ENCODE results near the gene ARPC4. TPM values are rescaled to one million over a fixed set of nuclear protein-coding genes. Genes with fewer than 3 reads are reported as not detected.

ARPC4 gene
- total RNA-seq, 1 donor from 2014 or later, result 389 TPM

DNA sequence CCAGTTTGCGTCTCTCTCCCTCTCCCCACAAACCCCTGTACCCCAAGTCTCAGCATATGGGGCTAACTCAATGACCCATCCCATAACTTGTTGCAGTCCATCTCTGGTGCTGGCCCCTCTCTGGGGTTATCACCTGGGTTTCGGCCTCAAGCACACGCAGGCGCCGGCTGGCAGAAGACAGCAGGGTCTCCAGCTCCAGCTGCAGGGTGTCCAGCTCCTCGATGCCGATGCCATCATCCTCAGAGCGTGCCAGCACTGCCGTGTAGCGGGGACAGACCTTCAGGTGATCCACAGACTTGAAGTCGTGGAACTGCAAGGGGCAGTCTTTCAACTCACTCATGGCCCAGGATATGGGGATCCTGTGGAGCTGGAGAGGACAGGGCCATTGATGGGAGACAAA is 1.8 kb upstream of the ARPC4 start:
- no peak for DNase-seq (ENCODE audit: low read depth, low spot score)

DNA sequence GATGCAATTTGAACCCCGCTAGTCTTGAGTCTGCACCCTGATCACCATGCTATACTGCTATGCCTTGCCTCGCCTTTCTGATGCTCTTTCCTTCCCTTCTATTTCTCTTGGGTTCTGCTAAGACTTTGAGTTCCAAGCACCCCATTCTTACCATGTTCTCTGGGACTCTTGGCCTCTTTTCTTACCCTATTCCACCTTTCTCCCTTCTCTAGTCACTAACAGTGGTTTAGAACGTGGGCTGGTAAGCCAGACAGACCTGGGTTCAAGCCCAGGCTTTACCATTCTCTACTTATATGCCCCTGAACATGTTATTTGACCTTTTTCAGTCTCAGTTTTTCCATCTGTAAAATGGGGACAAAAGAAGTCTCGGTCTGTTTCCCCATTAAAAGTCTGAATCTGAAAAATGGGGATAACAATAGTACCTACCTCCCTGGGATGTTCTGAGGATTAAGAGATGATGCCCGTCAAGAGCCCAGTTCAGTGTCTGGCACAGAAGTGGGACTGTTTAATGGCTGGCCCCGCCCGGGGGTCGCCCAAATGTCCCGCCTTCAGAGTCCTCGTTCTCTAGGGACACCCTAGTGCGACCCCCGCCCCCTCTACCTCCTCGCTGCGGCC is 985 bp upstream of the ARPC4 start:
- no peak for DNase-seq (ENCODE audit: low read depth, low spot score)

DNA sequence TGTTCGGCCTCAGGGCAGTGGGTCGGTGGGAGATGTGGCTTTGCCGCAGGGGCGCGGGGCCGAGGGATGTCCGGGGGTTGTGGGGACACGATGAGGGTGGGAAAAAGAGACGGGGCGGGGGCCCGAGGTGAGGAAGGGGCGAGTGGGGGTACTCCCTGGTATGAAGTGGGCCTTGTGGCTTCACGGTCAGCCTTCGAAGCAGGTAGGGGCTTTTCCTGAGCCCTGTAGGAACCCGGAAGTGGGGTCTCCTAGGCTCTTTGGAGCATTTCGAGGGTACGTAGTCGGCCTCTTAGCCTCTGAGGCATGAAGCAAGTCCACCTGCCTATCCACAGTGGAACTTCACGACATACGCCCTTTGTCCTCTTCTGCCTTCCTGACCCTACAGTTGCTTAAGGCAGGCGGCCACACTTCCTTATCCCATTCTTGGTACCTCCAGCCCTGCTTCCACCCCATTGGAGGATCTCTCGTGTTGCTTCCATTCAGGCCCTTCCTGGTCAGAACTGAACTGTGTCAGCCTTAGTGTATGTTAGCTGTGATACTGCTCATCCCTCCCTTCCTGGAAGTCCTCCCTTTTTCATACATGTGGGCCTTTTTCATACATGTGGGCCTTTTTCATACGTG is 389 bp downstream of the ARPC4 start:
- DNase-seq (ENCODE audit: low read depth, low spot score), result no peak

DNA sequence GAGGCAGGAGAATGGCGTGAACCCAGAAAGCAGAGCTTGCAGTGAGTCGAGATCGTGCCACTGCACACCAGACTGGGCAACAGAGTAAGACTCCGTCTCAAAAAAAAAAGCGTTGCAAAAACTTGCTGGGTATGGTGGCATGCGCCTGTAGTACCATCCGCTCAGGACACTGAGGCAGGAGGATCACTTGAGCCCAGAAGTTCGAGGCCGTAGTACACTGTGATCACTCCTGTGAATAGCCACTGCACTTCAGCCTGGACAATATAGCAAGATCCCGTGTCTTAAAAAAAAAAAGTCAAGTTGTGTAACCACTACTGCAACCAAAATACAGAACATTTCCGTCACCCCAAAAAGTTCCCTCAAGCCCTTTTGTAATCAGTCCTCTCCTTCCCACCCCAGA is 1.5 kb downstream of the ARPC4 start:
- no peak for DNase-seq (ENCODE audit: low read depth, low spot score)

DNA sequence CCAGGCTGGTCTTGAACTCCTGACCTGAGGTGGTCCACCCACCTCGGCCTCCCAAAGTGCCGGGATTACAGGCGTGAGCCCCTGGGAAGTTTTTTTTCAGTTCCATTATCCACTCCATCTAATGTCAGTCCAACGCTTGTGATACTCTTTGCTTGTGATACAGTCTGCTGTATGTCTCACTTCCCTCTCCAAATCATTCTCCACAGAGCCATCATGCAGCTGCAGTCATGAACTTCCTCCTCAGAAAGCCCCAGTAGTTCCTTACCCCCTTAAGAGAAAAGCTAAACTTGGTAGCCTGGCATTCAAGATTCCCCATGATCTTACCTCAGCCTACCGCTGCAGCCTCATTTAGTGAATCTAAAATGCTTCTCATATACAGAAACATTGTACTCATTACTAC is 2.3 kb downstream of the ARPC4 start:
- no peak for DNase-seq (ENCODE audit: low read depth, low spot score)

DNA sequence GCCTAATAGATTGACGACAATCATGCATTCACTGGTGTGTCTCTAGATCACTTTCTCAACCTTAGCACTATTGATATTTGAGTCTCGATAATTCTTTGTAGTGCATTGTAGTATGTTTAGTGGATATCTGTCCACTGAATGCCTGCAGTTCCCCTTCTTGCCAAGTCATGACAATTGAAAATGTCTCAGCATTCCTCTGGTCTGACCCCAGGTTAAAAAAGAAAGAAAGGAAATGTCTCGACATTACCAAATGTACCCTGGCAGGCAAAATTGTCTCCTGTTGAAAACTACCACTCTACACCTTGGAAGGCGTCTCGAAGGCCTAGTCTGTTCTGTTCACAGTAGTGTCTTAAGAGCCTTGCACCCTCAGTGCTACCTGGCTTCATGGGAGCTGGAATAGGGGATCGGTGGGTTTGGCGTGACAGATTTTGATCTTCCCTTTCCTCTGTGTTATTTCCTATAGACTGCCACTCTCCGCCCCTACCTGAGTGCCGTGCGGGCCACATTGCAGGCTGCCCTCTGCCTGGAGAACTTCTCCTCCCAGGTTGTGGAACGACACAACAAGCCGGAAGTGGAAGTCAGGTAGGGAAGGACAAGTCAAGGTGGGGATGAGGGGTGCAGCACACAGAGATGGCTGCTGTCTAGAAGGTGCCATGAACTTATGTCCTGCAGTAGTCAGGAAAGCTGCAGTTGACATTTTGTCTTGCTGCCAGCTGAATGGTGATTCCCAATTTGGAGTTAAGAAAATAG is 4.5 kb downstream of the ARPC4 start:
- no peak for DNase-seq (ENCODE audit: low read depth, low spot score)

DNA sequence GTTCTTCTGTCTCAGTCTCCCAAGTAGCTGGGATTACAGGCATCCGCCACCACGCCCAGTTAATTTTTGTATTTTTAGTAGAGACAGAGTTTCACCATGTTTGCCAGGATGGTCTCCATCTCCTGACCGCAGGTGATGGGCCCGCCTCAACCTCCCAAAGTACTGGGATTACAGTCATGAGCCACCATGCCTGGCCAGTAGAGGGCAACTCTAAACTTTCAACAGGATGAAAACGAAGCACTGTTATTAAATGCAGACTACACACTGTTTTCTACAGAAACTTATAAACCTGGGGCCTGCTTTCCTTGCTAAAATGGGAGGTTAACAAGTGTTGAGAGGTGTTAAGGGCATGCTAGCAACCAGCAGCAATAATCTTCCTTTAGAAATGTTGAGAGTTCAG is 7.6 kb downstream of the ARPC4 start:
- DNase-seq (ENCODE audit: low read depth, low spot score), result no peak

DNA sequence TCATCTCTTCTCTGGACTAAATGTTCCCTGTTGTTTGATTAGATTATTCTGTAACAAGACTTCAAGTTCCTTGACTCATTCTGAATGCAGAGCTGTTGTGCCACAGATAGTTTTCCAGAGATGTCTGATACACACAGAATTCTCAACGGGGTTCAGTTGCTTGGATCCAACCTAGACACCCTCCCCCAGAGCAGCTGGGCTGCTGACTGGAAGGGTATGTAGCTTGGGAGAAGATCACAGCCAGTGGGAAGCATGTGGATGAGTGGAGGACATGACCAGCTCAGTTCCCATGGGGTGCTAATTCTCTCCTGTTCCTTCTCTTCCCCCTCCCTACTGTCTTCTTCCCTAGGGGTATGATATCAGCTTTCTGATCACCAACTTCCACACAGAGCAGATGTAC is 10.6 kb downstream of the ARPC4 start:
- DNase-seq (ENCODE audit: low read depth, low spot score), result no peak

DNA sequence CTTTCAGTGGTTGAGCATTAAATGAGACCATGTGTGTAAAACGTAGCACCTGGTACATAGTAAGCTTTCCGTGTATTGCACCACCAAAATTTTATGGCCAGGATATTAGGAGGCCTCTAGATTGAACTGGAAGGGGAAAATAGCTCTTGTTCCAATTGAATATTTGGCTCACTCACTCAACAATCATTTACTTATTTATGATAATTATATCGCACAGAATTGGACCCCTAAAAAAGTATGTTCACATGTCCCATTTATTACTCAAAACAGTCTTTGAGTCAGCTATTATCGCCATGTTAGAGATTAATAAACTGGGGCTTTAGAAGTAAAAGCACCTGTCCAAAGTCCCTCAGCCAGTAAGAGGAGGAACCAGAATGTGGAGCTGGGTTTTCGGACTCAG is 12.1 kb downstream of the ARPC4 start:
- no peak for DNase-seq (ENCODE audit: low read depth, low spot score)

DNA sequence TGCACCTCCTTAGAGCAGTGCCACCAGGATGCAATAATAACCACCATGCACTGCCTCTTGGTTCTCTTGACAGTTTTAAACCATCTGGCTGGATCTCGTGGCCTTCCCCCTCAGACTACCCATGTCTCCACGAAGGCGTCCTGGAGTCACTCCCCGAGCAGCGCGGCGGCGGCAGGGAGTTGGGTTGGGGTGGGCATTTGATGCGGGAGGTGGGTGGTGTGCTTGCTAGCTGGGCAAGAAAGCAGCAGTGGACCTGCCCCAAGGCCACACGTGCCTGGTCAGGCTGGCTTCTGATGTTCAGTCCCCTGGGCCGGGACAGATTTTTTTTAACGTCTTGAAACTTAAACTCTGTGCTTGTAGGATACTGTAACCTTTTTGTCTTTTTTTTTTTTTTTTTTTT is 13.3 kb downstream of the ARPC4 start:
- no peak for DNase-seq (ENCODE audit: low read depth, low spot score)

DNA sequence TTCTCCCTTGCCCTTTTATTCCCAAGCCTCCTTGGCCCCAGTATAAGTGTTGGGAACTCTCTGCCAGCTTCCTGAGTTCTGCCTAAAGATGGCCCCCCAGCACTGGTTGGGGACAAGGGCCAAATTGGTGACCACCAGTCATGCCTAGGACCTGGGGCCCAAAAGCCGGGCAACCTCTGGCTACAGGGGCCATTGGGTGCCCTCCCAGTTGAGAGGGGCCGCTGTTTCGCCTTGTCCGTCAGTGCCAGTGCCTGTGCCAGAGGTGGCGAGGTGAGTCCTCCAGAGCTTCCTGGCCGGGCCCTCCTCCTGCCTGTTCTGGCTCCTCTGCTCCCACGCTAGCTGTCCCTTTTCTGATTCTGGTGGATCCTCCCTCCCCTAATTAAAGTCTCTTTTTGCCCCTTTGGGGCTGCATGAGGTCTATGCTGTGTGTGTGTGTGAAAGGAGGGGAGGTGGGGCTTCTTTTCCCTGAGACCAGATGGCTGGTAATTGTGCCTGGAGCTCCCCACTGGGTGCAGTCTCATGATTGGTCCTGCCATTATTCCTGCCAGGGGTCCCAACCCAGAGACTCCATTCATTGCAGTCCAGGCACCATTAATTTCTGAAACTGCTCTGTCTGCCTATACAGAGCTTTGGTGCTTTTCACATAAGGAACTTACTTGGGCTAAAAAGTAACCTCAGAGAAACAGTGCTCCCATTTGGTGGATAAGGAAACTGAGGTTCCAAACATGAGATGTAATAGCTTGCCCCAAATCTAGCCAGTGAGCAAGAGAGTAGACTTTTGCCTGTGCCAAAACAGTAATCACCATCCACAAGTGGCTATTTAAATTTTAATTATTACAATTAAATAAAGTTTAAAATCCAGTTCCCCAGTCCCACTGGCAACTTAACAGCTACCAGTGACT is 14.1 kb downstream of the ARPC4 start:
- DNase-seq (ENCODE audit: low read depth, low spot score), result no peak

DNA sequence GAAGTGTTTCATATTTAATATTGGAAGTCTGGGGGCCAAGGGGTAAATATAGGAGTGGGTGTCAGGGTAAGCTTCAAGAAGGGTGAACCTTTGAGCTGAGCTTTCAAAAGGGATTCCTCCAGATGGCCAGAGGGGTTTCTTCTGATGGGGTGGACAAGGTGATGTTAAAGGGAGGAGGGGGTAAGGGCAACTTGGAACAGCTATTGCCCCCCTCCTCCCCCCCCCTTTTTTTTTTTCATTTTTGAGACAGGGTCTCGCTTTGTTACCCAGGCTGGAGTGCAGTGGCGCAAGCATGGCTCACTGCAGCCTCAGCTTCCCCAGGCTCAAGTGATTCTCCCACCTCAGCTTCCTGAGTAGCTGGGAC is 15.1 kb downstream of the ARPC4 start:
- DNase-seq (ENCODE audit: low read depth, low spot score), result no peak

DNA sequence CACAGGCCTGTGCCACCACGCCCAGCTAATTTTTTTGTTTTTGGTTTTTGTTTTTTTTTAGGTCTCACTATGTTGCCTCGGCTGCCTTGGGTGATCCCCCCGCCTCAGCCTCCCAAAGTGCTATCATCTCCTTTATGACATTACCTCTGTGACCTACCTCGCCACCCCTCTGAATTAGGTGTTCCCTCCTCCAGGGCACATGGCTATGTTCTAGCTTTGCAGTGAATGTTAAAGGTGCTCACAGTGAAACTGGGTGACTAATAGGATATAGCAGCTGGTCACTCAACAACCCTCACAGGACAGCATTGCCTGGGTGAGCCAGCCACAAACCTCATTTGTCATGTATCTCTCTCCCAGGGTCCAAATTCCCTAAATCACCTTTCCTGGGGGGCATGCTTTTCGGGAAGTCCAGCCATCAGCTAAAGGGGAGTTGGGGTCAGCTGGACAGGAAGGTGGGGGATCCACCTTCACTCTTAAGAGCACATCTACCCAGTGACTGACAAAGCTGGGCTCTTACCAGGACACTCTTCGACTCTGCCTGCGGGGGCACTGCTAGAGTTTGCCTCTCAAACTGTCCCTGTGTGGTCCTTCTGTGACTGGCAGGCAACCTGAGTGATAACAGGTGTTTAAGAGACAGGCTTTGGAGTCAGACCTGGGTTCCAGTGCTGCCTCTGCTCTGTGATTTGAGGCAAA is 15.6 kb downstream of the ARPC4 start:
- DNase-seq (ENCODE audit: low read depth, low spot score), result no peak

DNA sequence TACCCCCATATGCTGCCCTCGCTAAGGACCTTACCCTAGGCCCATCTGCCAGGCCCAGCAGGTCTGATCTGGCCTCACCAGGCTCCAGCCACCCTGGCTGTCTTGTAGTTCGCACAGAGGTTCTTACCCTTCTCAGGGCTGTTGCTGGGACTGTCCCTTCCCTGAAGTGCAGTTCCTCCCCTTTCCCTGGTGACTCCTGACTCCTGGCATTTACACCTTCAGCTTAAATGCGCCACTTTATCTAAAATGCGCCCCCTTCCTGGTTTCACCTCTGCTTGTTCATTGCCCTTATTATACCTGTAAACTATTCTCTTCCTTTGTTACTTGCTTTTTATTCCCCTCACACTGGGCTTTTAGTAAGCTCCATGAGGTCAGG is 16.3 kb downstream of the ARPC4 start:
- no peak for DNase-seq (ENCODE audit: low read depth, low spot score)

DNA sequence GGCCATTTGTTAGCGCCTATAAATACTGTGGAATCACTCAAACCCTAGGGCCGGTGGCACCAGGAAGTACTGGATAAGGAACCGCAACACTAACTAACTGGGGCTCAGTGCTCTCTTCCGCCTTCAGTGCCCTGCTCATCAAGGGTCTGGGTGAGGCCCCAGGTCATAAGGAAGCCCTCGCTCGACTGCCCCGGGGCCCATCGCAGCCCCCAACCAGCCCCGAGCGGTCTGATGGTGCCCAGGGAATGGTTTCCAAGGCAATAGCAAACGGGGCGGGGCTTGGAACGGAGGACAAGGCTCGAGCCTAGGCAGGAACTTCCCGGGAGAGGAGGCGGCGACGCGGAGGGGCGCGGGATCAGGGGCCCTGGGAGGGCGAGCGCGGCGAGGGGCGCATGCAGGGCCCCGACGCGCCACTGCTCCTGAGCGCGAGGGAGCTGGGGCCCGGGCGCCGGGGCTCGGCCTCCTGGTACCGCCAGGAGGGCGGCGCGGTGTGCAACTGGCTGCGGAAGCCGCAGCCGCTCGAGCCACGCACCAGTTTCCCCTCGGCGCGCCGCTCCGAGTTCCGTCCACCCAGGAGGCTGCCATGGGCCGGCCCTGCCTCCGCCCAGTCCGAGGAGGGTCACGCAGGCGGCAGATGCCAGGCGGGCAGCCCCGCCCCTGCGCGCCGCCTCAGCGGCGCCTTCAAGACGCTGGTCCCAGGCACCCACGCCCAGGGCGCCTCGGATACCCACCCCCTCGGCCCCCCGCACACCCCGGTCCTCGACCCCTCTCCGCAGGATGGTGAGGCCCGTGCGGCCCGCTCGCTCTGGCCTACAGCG is 16.9 kb downstream of the ARPC4 start, which contains the start of gene TTLL3:
Gene TTLL3 (plus strand): TSS at position 648 of the 818 bp plus-strand sequence. CDS start 400 bp downstream, outside the sequence.
- DNase-seq (ENCODE audit: low read depth, low spot score), result no peak

DNA sequence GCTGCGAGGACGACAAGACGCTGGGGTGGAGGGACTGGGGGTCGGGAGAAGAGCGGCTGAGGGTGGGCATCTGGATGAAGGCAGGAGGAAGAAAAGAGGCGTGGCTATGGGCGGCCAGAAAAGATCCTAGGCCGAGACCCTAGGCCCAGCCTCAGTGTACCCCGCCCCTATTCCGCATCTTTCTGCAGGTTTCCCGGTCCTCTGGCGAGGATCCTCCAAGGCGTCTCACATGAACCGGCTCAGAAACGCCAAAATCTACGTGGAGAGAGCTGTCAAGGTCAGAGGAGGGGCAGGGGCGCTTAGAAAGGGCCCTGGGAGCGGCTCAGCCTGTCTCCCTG is 17.5 kb downstream of the ARPC4 start:
- no peak for DNase-seq (ENCODE audit: low read depth, low spot score)

DNA sequence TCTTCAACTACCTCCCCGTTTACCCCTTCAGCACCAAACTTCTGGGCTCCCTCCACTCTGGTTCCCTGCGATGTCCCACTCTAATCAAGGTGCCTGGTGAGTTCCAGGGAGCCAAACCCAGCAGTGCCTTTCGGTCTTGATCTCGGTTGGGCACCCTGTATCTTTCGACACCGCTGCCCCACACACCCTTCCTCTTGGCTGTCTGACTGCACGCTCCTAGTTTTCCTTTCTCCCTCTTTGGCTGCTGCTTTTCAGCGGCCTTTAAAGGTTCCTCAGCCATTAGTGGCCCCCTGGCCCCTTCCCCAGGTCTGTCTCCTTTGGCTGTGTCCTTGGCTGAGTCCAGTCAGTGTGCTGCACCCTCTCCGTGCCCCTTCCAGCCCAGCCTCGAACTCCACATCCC is 18.0 kb downstream of the ARPC4 start:
- no peak for DNase-seq (ENCODE audit: low read depth, low spot score)

DNA sequence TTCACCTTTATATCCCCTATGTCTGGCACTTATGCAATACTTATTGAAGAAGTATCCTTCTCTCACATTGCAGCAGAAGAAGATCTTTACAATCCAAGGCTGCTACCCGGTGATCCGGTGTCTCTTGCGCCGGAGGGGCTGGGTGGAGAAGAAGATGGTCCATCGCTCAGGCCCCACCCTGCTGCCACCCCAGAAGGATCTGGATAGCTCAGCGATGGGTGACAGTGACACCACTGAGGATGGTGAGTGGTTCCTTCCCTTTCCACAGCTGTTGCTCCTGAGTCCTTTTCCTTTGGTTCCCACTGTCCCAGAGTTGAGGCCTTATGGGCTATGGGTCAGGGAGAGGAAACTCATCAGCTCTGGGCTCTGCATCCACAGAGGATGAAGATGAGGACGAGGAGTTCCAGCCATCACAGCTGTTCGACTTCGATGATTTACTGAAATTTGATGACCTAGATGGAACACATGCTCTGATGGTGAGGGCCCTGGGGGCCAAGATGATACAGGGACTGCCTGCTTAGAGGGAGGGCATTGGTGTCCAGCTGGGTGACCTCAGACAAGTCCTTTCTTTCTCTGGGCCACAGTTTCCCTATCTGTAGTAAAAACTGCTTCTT is 20.1 kb downstream of the ARPC4 start:
- DNase-seq (ENCODE audit: low read depth, low spot score), result no peak

DNA sequence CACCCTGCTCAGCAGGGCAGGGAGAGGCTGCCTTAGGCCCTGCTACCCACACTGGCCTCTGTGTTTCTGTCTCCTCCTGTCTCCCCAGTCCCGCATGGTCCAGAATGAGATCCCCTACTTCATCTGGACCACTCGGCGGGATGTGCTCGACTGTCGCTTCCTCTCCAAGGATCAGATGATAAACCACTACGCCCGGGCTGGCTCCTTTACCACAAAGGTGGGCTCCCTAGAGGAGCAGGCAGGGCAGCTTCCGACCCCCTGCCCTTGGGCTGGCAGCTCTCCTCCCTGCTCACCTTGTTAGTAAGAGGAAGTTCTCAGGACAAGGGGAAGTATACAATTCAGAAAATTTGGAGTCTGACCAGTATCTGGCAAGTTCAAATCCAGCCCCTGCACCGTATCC is 23.1 kb downstream of the ARPC4 start:
- no peak for DNase-seq (ENCODE audit: low read depth, low spot score)

DNA sequence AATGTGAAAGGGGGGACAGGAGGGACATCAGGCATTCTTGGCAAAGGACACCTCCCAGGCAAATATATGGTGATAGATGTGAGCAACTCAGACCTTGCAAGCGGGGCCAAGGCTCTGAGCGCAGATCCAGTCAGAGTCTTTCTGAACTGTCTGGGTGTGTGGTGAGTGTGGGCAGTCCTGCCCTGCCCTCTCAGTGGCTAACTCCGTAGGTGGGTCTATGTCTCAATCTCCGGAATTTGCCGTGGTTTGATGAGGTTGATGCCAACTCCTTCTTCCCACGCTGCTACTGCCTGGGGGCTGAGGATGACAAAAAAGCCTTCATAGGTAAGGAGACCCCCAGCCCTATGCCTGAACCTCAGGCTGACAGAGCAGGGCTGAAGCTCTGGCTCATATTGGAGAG is 24.6 kb downstream of the ARPC4 start:
- DNase-seq (ENCODE audit: low read depth, low spot score), result no peak

Data from pulmonary artery endothelial cell (primary cell).